ENCODE results near the gene BPI. TPM values are rescaled to one million over a fixed set of nuclear protein-coding genes. Genes with fewer than 3 reads are reported as not detected.
"Not testable (repeated sequence)": the region's sequence is repeated elsewhere in the genome, so short reads cannot be mapped to it uniquely, and the experiment has no call there.

BPI gene
- total RNA-seq, 1 donor from 2014 or later, result not detected

DNA sequence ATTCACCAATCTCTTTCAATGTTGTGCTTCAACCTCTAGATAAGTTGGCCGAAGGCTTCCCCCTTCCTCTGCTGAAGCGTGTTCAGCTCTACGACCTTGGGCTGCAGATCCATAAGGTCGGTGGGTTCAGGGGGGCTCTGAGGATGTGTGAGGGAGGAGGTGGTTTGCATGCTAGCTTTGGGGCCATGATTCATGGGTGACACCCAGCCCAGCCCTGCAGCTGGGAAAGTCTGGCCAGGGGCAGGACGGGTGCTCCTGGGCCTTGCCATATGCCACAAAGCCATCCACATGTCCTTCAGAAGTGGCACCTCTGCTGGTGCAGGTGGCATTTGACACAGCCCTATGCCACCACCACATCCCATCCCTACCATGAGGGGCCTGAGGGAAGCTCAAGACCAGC, 69.9 kb downstream of the BPI start:
- no peaks in the 10 kb centered on the region for H3K4me1 ChIP-seq
- no peak overlapping the region for H3K4me2 ChIP-seq
- TF ChIP-seq EZH2phosphoT487 (IDR thresholded peaks at IDR 0.05), result no peak
- no peak for TF ChIP-seq EZH2 (IDR thresholded peaks at IDR 0.05)
- no peak for TF ChIP-seq CTCF (IDR thresholded peaks at IDR 0.05)
- H3K9me3 ChIP-seq (ENCODE audit: low read depth), result no peaks in the 10 kb centered on the region
- peaks cover 11% of the 10 kb centered on the region for H3K27me3 Mint-ChIP-seq (ENCODE audit: insufficient read depth, low read depth)
- no peaks in the 10 kb centered on the region for H4K20me1 ChIP-seq (ENCODE audit: low read depth)
- H3F3A ChIP-seq (ENCODE audit: low read depth), result no peaks in the 10 kb centered on the region
- no peak overlapping the region for H3K4me3 Mint-ChIP-seq
- no peaks in the 10 kb centered on the region for H3K4me1 Mint-ChIP-seq
- H3K36me3 Mint-ChIP-seq, result no peaks in the 10 kb centered on the region
- H3K36me3 ChIP-seq, result no peaks in the 10 kb centered on the region
- H3K27ac ChIP-seq, result no peak overlapping the region
- DNase-seq (ENCODE audit: low spot score), result no peak
- no peak overlapping the region for H3K4me3 ChIP-seq
- no peaks in the 10 kb centered on the region for H3K79me2 ChIP-seq (ENCODE audit: low read depth)
- no peak overlapping the region for H3K9ac ChIP-seq
- H2AFZ ChIP-seq (replicated peaks), result no peak overlapping the region
- H3K9me3 Mint-ChIP-seq, result no peaks in the 10 kb centered on the region
- H3K27ac Mint-ChIP-seq, result no peak overlapping the region
- no peaks in the 10 kb centered on the region for H3K27me3 ChIP-seq

DNA sequence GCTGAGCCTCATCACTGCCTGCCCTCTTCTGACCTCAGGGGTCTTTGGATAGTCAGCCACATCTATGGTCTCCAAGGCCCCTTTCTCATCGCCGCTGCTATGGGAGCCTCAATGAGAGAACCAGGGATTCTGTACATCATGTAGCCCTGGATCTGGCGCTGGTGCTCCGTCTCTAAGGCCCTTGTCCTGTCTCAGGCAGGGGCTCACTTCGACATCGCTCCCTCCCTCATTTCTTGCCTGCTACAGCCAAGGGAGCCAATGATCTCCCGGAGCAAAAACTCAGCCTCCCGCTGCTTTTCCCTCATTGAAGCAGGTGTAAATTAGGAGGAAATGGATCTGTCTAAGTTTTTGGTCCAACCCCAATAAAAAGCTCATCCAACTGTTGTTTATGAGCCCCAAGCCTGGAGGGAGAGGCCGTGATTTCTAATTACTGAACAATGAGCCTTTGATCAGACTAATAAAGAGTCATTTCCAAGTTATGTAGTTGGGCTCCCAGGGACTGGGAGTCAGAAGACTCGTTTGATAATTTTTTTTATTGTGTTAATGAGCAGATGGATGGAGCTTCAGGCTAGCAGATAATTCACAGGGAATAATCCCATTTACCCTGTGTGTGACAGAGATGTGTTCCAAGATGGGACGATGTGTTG, 73.2 kb downstream of the BPI start:
- Histone ChIP-seq H3K4me3 (no peak overlapping the region), H3K9me3 (ENCODE audit: low read depth) (no peaks in the 10 kb centered on the region), H4K20me1 (ENCODE audit: low read depth) (no peaks in the 10 kb centered on the region), H3K79me2 (ENCODE audit: low read depth) (no peaks in the 10 kb centered on the region), H2AFZ (replicated peaks) (no peak overlapping the region), H3K27me3 (no peaks in the 10 kb centered on the region), H3K9ac (no peak overlapping the region), H3K4me2 (no peak overlapping the region), H3K36me3 (no peaks in the 10 kb centered on the region), H3K4me1 (no peaks in the 10 kb centered on the region), H3F3A (ENCODE audit: low read depth) (no peaks in the 10 kb centered on the region), H3K27ac (no peak overlapping the region)
- Mint-ChIP-seq H3K4me3 (no peak overlapping the region), H3K36me3 (no peaks in the 10 kb centered on the region), H3K27ac (no peak overlapping the region), H3K27me3 (ENCODE audit: insufficient read depth, low read depth) (peaks cover 11% of the 10 kb centered on the region), H3K4me1 (no peaks in the 10 kb centered on the region), H3K9me3 (no peaks in the 10 kb centered on the region)
- no peak for DNase-seq (ENCODE audit: low spot score)
- TF ChIP-seq EZH2 (IDR thresholded peaks at IDR 0.05), result no peak
- no peak for TF ChIP-seq EZH2phosphoT487 (IDR thresholded peaks at IDR 0.05)
- no peak for TF ChIP-seq CTCF (IDR thresholded peaks at IDR 0.05)

GRCh38 chr20:38377838-38378237, 73.9 kb downstream of the BPI start:
- not testable (repeated sequence) for H3K27ac Mint-ChIP-seq; H2AFZ ChIP-seq (replicated peaks)

GRCh38 chr20:38383147-38383546, 79.2 kb downstream of the BPI start:
- H3F3A ChIP-seq (ENCODE audit: low read depth), result no peaks in the 10 kb centered on the region

More at GRCh38 chr20:38377838-38378237, 73.9 kb downstream of the BPI start:
- not testable (repeated sequence) for H3K27me3 ChIP-seq; H3K4me1 ChIP-seq; H3K4me2 ChIP-seq; H3K4me3 Mint-ChIP-seq; H3K9ac ChIP-seq; H3K9me3 ChIP-seq (ENCODE audit: low read depth); DNase-seq (ENCODE audit: low spot score); H3K27ac ChIP-seq; H3K9me3 Mint-ChIP-seq; H3F3A ChIP-seq (ENCODE audit: low read depth); H3K4me1 Mint-ChIP-seq; H3K36me3 Mint-ChIP-seq; H3K4me3 ChIP-seq; H3K79me2 ChIP-seq (ENCODE audit: low read depth); H3K36me3 ChIP-seq; H4K20me1 ChIP-seq (ENCODE audit: low read depth)
- peaks cover 11% of the 10 kb centered on the region for H3K27me3 Mint-ChIP-seq (ENCODE audit: insufficient read depth, low read depth)

More at GRCh38 chr20:38383147-38383546, 79.2 kb downstream of the BPI start:
- no peak for DNase-seq (ENCODE audit: low spot score)
- no peaks in the 10 kb centered on the region for H3K4me1 ChIP-seq
- H3K36me3 ChIP-seq, result no peaks in the 10 kb centered on the region
- Mint-ChIP-seq H3K36me3 (no peaks in the 10 kb centered on the region), H3K4me1 (no peaks in the 10 kb centered on the region), H3K4me3 (no peak overlapping the region), H3K27me3 (ENCODE audit: insufficient read depth, low read depth) (peaks cover 5% of the 10 kb centered on the region), H3K27ac (no peak overlapping the region), H3K9me3 (no peaks in the 10 kb centered on the region)
- H3K4me2 ChIP-seq, result no peak overlapping the region
- TF ChIP-seq EZH2 (IDR thresholded peaks at IDR 0.05) (no peak), EZH2phosphoT487 (IDR thresholded peaks at IDR 0.05) (no peak), CTCF (IDR thresholded peaks at IDR 0.05) (no peak)
- no peaks in the 10 kb centered on the region for H3K9me3 ChIP-seq (ENCODE audit: low read depth)
- no peaks in the 10 kb centered on the region for H3K27me3 ChIP-seq
- H3K4me3 ChIP-seq, result no peak overlapping the region
- H4K20me1 ChIP-seq (ENCODE audit: low read depth), result no peaks in the 10 kb centered on the region
- H3K79me2 ChIP-seq (ENCODE audit: low read depth), result no peaks in the 10 kb centered on the region
- H3K27ac ChIP-seq, result no peak overlapping the region
- H2AFZ ChIP-seq (replicated peaks), result no peak overlapping the region
- H3K9ac ChIP-seq, result no peak overlapping the region
